ENCODE results near the gene PDE3B.
A peak's percentile ranks its signal among the peaks of the same experiment; 100 is the strongest.
"Not testable (repeated sequence)": the region's sequence is repeated elsewhere in the genome, so short reads cannot be mapped to it uniquely, and the experiment has no call there.

Gene PDE3B

DNA sequence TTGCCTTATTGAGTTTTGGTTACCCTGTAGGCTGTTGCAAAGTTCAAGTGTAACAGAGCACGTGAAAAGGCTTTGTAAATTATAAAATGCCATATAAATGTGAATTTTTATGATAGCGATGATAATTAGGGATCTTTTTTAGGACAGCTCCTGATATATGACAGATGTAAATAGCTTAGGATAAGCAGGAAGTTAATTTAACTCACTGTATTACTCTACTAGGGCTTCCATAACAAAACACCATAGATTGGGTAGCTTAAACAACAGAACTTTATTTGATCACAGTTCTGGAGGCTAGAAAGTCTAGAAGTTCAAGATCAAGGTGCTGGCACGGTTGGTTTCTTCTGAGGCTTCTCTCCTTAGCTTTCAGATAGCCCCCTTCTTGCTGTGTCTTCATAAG, 17.0 kb upstream of the PDE3B start:
- H3K36me3 Mint-ChIP-seq: no peaks in the 10 kb centered on the region
- DNase-seq (ENCODE audit: low spot score in 2 of 2): no peak
- no peaks in the 10 kb centered on the region for H3K27me3 Mint-ChIP-seq
- ATAC-seq (ENCODE audit: low read depth): no peak
- H3K4me1 Mint-ChIP-seq: peaks cover 11% of the 10 kb centered on the region
- H3K4me3 Mint-ChIP-seq: no peak overlapping the region
- H3K9me3 Mint-ChIP-seq: no peaks in the 10 kb centered on the region
- H3K27ac Mint-ChIP-seq: peak overlapping the region; percentile 71

DNA sequence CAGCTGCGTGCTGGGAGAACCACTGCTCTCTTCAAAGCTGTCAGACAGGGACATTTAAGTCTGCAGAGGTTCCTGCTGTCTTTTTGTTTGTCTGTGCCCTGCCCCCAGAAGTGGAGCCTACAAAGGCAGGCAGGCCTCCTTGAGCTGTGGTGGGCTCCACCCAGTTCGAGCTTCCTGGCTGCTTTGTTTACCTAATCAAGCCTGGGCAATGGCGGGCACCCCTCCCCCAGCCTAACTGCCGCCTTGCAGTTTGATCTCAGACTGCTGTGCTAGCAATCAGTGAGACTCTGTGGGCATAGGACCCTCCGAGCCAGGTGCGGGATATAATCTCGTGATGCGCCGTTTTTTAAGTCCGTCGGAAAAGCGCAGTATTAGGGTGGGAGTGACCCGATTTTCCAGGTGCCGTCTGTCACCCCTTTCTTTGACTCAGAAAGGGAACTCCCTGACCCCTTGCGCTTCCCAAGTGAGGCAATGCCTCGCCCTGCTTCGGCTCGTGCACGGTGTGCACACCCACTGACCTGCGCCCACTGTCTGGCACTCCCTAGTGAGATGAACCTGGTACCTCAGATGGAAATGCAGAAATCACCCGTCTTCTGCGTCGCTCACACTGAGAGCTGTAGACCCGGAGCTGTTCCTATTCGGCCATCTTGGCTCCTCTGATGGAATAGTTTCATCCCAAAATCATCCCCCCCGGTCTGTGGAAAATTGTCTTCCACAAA, 9.9 kb upstream of the PDE3B start:
- not testable (repeated sequence) for H3K27me3 Mint-ChIP-seq, H3K27ac Mint-ChIP-seq

DNA sequence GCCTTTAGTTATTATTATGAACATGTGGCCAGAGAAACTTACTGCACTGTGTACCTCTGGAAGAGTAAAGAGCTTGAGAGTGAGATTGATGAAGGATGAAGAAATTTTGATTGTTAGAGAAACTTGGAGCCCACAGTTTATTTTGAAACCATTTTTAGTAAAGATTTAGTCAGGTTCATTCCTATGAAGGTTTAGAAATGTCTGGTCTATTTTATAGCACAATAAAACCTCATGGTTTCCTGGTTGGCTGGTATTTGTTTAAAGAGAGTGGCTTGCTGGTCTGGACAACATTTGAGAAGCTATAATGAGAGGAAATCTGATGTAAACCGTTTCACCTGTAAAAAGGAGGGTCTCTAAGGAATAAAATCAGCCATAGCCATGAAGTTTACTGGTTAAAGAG, 8.8 kb upstream of the PDE3B start:
- DNase-seq (ENCODE audit: low spot score in 2 of 2) (no peak), ATAC-seq (ENCODE audit: low read depth) (no peak)
- H3K9me3 Mint-ChIP-seq: no peaks in the 10 kb centered on the region
- H3K27ac Mint-ChIP-seq: no peak overlapping the region
- H3K36me3 Mint-ChIP-seq: no peaks in the 10 kb centered on the region
- no peak overlapping the region for H3K4me3 Mint-ChIP-seq
- H3K27me3 Mint-ChIP-seq: no peaks in the 10 kb centered on the region
- H3K4me1 Mint-ChIP-seq: peaks cover 15% of the 10 kb centered on the region

More for the DNA sequence above, 9.9 kb upstream of the PDE3B start:
- not testable (repeated sequence) for H3K36me3 Mint-ChIP-seq; DNase-seq (ENCODE audit: low spot score in 2 of 2); ATAC-seq (ENCODE audit: low read depth); H3K9me3 Mint-ChIP-seq; H3K4me3 Mint-ChIP-seq
- peaks cover 15% of the 10 kb centered on the region for H3K4me1 Mint-ChIP-seq

DNA sequence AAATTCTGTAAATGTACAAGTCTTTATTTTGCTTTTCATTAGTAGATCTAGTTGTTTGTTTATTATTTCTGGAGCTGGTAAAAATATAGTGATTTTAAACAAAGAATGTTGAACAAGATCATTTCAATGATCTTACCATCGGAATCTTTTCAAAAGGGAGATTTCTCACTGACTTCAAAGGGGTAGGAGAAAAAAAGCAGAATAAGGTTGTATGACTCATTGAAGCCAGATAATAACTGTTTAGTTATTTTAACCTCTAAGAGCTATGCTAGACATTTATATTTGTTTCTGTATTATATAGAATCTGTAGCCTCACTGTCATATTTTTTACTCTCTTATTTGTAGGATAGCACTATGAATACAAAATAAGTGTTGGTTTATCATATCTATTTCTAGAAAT, 8.1 kb upstream of the PDE3B start:
- H3K36me3 Mint-ChIP-seq: no peaks in the 10 kb centered on the region

DNA sequence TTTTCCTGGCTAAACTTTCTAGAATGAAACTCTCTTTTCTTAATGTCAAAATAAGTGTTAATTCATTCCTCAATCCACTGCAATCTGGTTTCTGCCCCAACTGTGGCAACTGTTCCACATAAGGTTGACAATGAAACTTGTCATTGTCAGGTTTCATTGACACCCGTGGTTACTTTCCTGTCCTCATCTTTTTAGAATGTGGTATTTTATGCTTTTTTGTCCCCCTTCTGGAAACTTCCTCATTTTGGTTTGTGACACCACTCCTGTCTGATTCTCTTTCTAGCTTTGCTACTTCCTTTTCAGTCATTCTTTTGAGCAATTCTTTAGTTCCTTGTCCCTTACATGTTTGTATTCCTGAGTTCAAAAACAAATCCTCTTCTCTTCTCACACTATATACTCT, 7.5 kb upstream of the PDE3B start:
- ATAC-seq (ENCODE audit: low read depth): peak; percentile 98
- peaks cover 18% of the 10 kb centered on the region for H3K4me1 Mint-ChIP-seq
- no peak overlapping the region for H3K27ac Mint-ChIP-seq
- H3K4me3 Mint-ChIP-seq: no peak overlapping the region
- no peaks in the 10 kb centered on the region for H3K36me3 Mint-ChIP-seq
- peak in 1 of 2 donors; percentile 20 for DNase-seq (ENCODE audit: low spot score in 2 of 2)
- H3K9me3 Mint-ChIP-seq: no peaks in the 10 kb centered on the region
- H3K27me3 Mint-ChIP-seq: no peaks in the 10 kb centered on the region

More for the DNA sequence above, 8.1 kb upstream of the PDE3B start:
- H3K4me3 Mint-ChIP-seq: no peak overlapping the region
- H3K27ac Mint-ChIP-seq: no peak overlapping the region
- no peaks in the 10 kb centered on the region for H3K27me3 Mint-ChIP-seq
- DNase-seq (ENCODE audit: low spot score in 2 of 2) (no peak), ATAC-seq (ENCODE audit: low read depth) (no peak)
- H3K9me3 Mint-ChIP-seq: no peaks in the 10 kb centered on the region
- peaks cover 18% of the 10 kb centered on the region for H3K4me1 Mint-ChIP-seq

DNA sequence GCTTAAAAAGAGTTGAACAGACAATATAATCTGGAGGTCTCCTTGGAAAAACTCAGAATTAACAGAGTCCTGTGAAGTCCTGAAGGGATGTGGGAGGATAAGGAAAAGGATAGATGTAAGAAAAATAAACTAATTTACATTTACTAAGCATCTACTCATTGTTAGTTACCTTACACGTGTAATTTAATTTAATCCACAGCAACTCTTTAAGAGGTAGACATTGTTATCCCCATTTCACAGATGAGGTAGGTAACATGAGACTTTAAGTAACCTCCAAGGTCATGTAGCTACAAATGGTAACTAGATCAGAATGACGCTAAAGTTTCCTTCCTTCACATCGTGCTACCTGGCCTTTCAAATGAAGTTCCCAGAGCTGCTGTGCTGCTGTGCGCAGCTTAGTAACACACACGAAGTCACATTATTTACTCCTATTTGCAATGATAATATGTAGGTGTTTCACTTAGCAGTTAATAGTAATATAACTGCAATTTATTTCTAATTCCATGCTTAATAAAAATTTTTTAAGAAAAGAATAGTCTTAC, 5.7 kb upstream of the PDE3B start:
- no peak overlapping the region for H3K4me3 Mint-ChIP-seq
- no peaks in the 10 kb centered on the region for H3K36me3 Mint-ChIP-seq
- peaks cover 23% of the 10 kb centered on the region for H3K4me1 Mint-ChIP-seq

DNA sequence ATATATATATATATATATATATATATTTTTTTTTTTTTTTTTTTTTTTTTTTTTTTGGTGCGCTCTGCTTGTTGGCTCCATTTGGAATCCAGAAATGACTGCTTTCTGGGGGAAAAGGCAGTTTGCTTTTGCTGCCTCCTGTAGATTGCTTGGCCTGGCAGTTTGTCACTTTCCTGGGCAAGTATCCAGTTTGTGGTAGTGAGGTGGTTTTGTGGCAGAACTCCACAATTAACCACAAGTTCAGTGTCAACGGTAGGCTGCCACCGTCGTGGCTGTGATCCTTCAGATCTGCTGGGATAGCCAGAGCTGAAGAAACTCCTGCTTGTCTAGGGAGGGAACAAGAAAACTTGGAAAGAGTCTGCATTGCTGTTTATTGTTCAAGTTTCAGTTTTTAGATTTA, 5.0 kb upstream of the PDE3B start:
- no peak for ATAC-seq (ENCODE audit: low read depth)
- no peaks in the 10 kb centered on the region for H3K27me3 Mint-ChIP-seq
- no peak overlapping the region for H3K27ac Mint-ChIP-seq

More for the DNA sequence above, 5.7 kb upstream of the PDE3B start:
- no peaks in the 10 kb centered on the region for H3K27me3 Mint-ChIP-seq
- DNase-seq (ENCODE audit: low spot score in 2 of 2): no peak
- no peaks in the 10 kb centered on the region for H3K9me3 Mint-ChIP-seq
- no peak overlapping the region for H3K27ac Mint-ChIP-seq
- no peak for ATAC-seq (ENCODE audit: low read depth)

DNA sequence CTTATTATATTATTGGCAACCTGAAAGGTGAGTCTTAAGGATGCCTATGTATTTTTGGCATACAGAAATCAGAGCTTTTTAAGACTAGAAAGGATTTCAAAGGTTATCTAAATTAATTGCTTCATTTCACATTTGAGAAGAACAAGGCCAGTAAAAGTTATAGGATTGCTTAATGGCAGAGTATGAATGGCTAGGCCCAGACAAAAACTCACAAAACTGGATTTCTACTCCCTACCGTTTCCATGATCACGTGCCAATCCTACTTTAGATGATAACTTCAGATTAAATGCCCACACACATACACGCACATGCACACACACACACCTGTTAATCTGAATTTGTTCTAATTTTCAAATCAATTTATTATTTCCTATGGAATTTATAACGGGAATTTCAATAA, 1.8 kb upstream of the PDE3B start:
- no peaks in the 10 kb centered on the region for H3K9me3 Mint-ChIP-seq
- H3K36me3 Mint-ChIP-seq: no peaks in the 10 kb centered on the region
- H3K27ac Mint-ChIP-seq: no peak overlapping the region
- H3K27me3 Mint-ChIP-seq: peaks cover 7% of the 10 kb centered on the region
- H3K4me3 Mint-ChIP-seq: no peak overlapping the region
- peaks cover 21% of the 10 kb centered on the region for H3K4me1 Mint-ChIP-seq
- ATAC-seq (ENCODE audit: low read depth) (no peak), DNase-seq (ENCODE audit: low spot score in 2 of 2) (no peak)

More for the DNA sequence above, 5.0 kb upstream of the PDE3B start:
- H3K4me1 Mint-ChIP-seq: peaks cover 23% of the 10 kb centered on the region
- no peaks in the 10 kb centered on the region for H3K36me3 Mint-ChIP-seq
- H3K4me3 Mint-ChIP-seq: no peak overlapping the region
- H3K9me3 Mint-ChIP-seq: no peaks in the 10 kb centered on the region
- no peak for DNase-seq (ENCODE audit: low spot score in 2 of 2)

DNA sequence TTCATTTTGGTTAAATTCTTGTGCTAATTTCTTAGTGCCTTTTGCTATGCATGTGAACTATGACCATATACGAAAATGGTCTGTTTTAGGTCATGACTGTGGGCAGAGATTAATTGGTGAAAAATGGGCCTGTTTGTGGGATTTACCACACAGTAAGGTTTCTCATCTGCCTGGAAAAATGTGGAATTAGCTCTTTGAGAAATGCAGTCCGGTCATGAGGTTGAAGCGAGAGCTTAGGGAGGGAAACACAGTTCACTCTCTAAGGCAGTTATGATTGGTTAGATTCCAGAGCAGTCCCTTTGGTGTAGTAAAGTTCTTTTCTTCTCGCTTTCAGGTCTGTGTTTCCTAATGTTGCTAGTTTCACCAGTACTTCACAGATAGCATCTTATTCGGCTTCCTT, 1.2 kb upstream of the PDE3B start:
- Mint-ChIP-seq H3K27me3 (peaks cover 7% of the 10 kb centered on the region), H3K27ac (no peak overlapping the region), H3K36me3 (no peaks in the 10 kb centered on the region), H3K4me3 (peak overlapping the region; percentile 85), H3K9me3 (no peaks in the 10 kb centered on the region), H3K4me1 (peaks cover 16% of the 10 kb centered on the region)
- ATAC-seq (ENCODE audit: low read depth) (no peak), DNase-seq (ENCODE audit: low spot score in 2 of 2) (no peak)

DNA sequence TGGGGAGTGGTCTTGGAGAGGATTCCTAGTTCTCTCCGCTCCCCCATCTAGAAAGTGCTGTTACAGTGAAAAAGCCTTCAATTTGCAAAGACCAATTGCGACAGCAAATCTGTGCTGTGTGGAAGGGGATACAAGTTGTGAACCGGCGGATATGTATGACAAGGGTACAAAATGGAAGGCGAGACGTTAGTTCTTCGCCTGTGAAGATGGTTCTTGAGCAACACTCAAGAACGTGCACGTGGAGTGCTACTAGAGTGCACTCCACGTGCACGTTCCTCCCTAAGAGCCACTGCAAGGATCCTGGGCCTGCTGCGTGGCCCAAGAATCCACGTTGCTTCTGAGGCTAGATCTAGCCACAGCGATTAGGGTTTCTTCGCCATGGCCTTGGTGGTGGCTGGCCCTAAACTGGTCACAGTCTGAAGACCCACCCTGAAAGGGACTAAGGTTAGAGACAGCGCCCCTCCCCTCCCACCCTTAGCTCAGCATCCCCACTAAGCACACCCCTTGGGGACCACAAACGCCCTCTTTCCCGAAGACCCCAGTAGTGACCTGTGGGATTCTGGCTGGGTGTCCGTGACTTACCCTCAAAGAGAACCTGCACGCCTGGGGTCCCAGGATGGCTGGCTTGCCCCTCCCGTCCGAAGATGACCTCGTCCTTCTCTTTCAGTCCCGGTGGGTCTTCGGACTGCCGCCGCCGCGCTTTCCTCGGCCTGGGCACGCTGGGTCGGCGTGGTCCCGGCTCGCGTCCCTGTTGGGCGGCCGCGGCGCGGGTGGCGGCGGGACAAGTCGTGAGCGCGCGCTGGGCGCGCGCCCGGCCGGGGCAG, 519 bp upstream of the PDE3B start:
- ATAC-seq (ENCODE audit: low read depth) (no peak), DNase-seq (ENCODE audit: low spot score in 2 of 2) (no peak)
- Mint-ChIP-seq H3K36me3 (no peaks in the 10 kb centered on the region), H3K4me1 (peaks cover 16% of the 10 kb centered on the region), H3K27ac (no peak overlapping the region), H3K9me3 (no peaks in the 10 kb centered on the region), H3K27me3 (peaks cover 7% of the 10 kb centered on the region), H3K4me3 (peak overlapping the region; percentile 85)

DNA sequence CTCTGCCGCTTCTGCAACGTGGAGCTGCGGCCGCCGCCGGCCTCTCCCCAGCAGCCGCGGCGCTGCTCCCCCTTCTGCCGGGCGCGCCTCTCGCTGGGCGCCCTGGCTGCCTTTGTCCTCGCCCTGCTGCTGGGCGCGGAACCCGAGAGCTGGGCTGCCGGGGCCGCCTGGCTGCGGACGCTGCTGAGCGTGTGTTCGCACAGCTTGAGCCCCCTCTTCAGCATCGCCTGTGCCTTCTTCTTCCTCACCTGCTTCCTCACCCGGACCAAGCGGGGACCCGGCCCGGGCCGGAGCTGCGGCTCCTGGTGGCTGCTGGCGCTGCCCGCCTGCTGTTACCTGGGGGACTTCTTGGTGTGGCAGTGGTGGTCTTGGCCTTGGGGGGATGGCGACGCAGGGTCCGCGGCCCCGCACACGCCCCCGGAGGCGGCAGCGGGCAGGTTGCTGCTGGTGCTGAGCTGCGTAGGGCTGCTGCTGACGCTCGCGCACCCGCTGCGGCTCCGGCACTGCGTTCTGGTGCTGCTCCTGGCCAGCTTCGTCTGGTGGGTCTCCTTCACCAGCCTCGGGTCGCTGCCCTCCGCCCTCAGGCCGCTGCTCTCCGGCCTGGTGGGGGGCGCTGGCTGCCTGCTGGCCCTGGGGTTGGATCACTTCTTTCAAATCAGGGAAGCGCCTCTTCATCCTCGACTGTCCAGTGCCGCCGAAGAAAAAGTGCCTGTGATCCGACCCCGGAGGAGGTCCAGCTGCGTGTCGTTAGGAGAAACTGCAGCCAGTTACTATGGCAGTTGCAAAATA, 816 bp downstream of the PDE3B start:
- Mint-ChIP-seq H3K4me1 (peaks cover 16% of the 10 kb centered on the region), H3K27ac (peak overlapping the region; percentile 37), H3K4me3 (peak overlapping the region; percentile 85), H3K36me3 (no peaks in the 10 kb centered on the region), H3K27me3 (peaks cover 8% of the 10 kb centered on the region), H3K9me3 (no peaks in the 10 kb centered on the region)
- peak; percentile 57 for ATAC-seq (ENCODE audit: low read depth)
- DNase-seq (ENCODE audit: low spot score in 2 of 2): peak; percentile 49 to 57

DNA sequence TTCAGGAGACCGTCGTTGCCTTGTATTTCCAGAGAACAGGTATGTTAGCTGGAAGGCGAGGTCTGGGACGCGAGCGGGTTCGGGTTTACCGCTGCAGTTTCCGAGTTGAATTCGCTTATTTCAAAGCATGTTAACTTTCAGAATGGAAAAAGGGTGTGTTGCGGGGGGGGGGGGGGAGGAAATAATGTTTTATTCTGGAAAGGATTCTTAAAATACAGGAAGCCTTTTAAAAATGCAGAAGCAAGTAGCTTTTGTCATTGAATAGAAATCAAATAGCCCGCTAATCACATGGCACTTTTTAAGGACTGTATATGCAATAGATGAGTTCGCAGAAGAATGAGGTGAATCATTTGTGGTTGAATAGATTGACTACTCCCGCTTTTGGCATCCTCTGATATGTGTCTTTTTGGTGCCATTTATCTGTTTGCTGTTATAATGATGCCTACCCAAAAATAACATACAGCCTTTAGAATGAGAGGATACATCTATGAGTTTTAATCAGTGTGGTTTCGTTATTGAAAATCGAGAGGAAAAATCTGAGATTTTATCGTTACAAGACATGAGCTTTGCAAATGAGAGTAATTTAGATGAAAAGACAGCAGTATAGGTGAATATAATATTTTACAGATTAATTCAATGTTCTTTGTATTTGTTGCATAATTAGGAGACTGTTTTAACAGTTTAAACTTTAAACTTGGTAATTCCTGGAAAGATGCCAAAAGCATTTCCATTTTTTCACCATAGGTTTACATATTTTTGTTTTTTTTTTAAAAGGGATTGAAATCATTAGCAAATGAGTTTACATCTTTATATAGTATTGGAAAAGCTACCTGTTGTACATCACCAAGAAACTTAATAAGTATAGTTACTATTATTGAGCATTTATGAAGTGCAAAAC, 1.7 kb downstream of the PDE3B start:
- peak overlapping the region; percentile 37 for H3K27ac Mint-ChIP-seq
- H3K27me3 Mint-ChIP-seq: peaks cover 12% of the 10 kb centered on the region
- peaks cover 13% of the 10 kb centered on the region for H3K4me1 Mint-ChIP-seq
- ATAC-seq (ENCODE audit: low read depth) (no peak), DNase-seq (ENCODE audit: low spot score in 2 of 2) (no peak)
- no peaks in the 10 kb centered on the region for H3K9me3 Mint-ChIP-seq
- H3K36me3 Mint-ChIP-seq: no peaks in the 10 kb centered on the region
- peak overlapping the region; percentile 85 for H3K4me3 Mint-ChIP-seq

All from memory B cell (primary cell).